K562 (cell line): ENCODE results near the gene TBP. TPM values are rescaled to one million over a fixed set of nuclear protein-coding genes. Genes with fewer than 3 reads are reported as not detected.

ENCODE experiments used
- CREB3 ChIP-seq: fragments of 450-650 bp; conservative IDR thresholded peaks from 2 replicates; pipeline ENCODE4 v1.6.1; 2016; ENCODE audit warnings: missing genetic modification characterization, low read depth, mild to moderate bottlenecking, missing compliant biosample characterization, moderate library complexity
- CSDE1 ChIP-seq, 2 experiments: fragments of 450-650 bp; IDR thresholded peaks; 2 replicates each; pipeline ENCODE4 v1.6.1; 2016; ENCODE audit warnings: mild to moderate bottlenecking in 1 of 2
- DDX20 ChIP-seq: fragments of 450-650 bp; IDR thresholded peaks from 2 replicates; pipeline ENCODE4 v1.6.1; 2016; ENCODE audit warnings: missing genetic modification characterization, low read depth, mild to moderate bottlenecking, missing compliant biosample characterization, moderate library complexity
- E2F8 ChIP-seq: fragments of 450-650 bp; IDR thresholded peaks from 2 replicates; pipeline ENCODE4 v1.7.1; 2018; ENCODE audit warnings: mild to moderate bottlenecking, low read depth; ENCODE audit not compliant: partially characterized antibody
- LARP7 ChIP-seq: fragments of 450-650 bp; IDR thresholded peaks from 2 replicates; pipeline ENCODE4 v1.6.1; 2016
- MAFF ChIP-seq: IDR thresholded peaks from 2 replicates; pipeline ENCODE4 v1.6.1; 2012; ENCODE audit warnings: low read length, improper control_type of control experiment
- MCM3 ChIP-seq: fragments of 450-650 bp; IDR thresholded peaks from 2 replicates; pipeline ENCODE4 v1.6.1; 2016
- POLR2A ChIP-seq: fragments of 450-650 bp; conservative IDR thresholded peaks from 2 replicates; pipeline ENCODE4 v1.6.1; 2016
- SRF ChIP-seq, 2 experiments: fragments of 250-450, 450-650 bp in 1 of 2; sonication (Bioruptor Pico) in 1 of 2; sonication (generic) in 1 of 2; formaldehyde crosslinking; IDR thresholded peaks; 2 replicates each; pipeline versions ENCODE4 v1.5.0 to v1.5.1; 2020 to 2022; ENCODE audit warnings: mild to moderate bottlenecking in 1 of 2, missing genetic modification reagents in 1 of 2
- TAL1 ChIP-seq: fragments of 450-650 bp; IDR thresholded peaks from 2 replicates; pipeline ENCODE4 v1.6.1; 2016; ENCODE audit warnings: mild to moderate bottlenecking
- XRCC3 ChIP-seq: fragments of 450-650 bp; IDR thresholded peaks from 2 replicates; pipeline ENCODE4 v1.6.1; 2017; ENCODE audit warnings: mild to moderate bottlenecking, moderate library complexity
- polyA plus RNA-seq, 8 experiments: library from polyadenylated mRNA; depleted of rRNA in 4 of 8; stranded (reverse) in 5 of 8; unstranded in 3 of 8; fragments of >200 nt; fragmentation: Nextera tagmentation in 2 of 8; fragmentation: Illumina TruSeq in 1 of 8; extraction: Ambion mirVana in 2 of 8; extraction: Trizol in 1 of 8; gene quantifications; 2 replicates each; pipeline versions ENCODE4 v1.2.1 to v1.2.3, GENCODE V29; 2011 to 2014; ENCODE audit warnings: inconsistent platforms in 1 of 8, missing spikeins in 1 of 8
- total RNA-seq, 7 experiments: library from RNA; depleted of rRNA in 6 of 7; stranded (reverse); fragments of >200 nt in 6 of 7; fragmentation: Illumina TruSeq in 2 of 7; extraction: Trizol in 2 of 7; gene quantifications; 2 replicates each; pipeline versions ENCODE4 v1.2.1 to v1.2.3, GENCODE V29; 2011 to 2021; ENCODE audit warnings: low replicate concordance in 1 of 7
- TF ChIP-seq, protein P1 (sequence below): fragments of 250-450 bp; sonication (Bioruptor Pico); IDR thresholded peaks from 2 replicates; pipeline ENCODE4 v1.8.0; 2022; ENCODE audit warnings: moderate library complexity, mild to moderate bottlenecking, inconsistent platforms
- TF ChIP-seq, protein P2 (sequence below): fragments of 250-450 bp; sonication (Bioruptor Pico); IDR thresholded peaks from 2 replicates; pipeline ENCODE4 v1.5.0; 2020; ENCODE audit warnings: mild to moderate bottlenecking, borderline replicate concordance
- TF ChIP-seq, protein P3 (sequence below): fragments of 250-450 bp; sonication (Bioruptor Pico); IDR thresholded peaks from 2 replicates; pipeline ENCODE4 v1.5.0; 2021
- TF ChIP-seq, protein P4 (sequence below): IDR thresholded peaks from 2 replicates; pipeline ENCODE4 v1.6.1; 2016; ENCODE audit warnings: missing genetic modification characterization, missing compliant biosample characterization
- TF ChIP-seq, protein P5 (sequence below): fragments of 450-650 bp; IDR thresholded peaks from 2 replicates; pipeline ENCODE4 v1.6.1; 2016; ENCODE audit warnings: borderline replicate concordance

The TBP gene
- total and polyA plus RNA-seq, 9 of the 15 experiments (the other 6 are each of a cell fraction or from before 2014, with no cell fraction given) = 28.5 to 86.1 (median 39.5) TPM

- TF ChIP-seq, protein P1, sequence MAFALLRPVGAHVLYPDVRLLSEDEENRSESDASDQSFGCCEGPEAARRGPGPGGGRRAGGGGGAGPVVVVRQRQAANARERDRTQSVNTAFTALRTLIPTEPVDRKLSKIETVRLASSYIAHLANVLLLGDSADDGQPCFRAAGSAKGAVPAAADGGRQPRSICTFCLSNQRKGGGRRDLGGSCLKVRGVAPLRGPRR (CRISPR knock-in tag) = no peak
- TF ChIP-seq E2F8 (no peak), SRF (CRISPR knock-in tag; IDR thresholded peaks at IDR 0.05) (no peak), MAFF (no peak), CREB3 (tag) (no peak), TAL1 (no peak), CSDE1 (IDR thresholded peaks at IDR 0.05) (no peak), DDX20 (no peak), XRCC3 (no peak), MCM3 (peak; percentile 63; the same call in 1 of the 2 replicates), LARP7 (peak; percentile 48; the same call in 1 of the 2 replicates), POLR2A (no peak)
- TF ChIP-seq, protein P2, sequence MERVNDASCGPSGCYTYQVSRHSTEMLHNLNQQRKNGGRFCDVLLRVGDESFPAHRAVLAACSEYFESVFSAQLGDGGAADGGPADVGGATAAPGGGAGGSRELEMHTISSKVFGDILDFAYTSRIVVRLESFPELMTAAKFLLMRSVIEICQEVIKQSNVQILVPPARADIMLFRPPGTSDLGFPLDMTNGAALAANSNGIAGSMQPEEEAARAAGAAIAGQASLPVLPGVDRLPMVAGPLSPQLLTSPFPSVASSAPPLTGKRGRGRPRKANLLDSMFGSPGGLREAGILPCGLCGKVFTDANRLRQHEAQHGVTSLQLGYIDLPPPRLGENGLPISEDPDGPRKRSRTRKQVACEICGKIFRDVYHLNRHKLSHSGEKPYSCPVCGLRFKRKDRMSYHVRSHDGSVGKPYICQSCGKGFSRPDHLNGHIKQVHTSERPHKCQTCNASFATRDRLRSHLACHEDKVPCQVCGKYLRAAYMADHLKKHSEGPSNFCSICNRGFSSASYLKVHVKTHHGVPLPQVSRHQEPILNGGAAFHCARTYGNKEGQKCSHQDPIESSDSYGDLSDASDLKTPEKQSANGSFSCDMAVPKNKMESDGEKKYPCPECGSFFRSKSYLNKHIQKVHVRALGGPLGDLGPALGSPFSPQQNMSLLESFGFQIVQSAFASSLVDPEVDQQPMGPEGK (CRISPR knock-in tag) = no peak
- TF ChIP-seq, protein P3, sequence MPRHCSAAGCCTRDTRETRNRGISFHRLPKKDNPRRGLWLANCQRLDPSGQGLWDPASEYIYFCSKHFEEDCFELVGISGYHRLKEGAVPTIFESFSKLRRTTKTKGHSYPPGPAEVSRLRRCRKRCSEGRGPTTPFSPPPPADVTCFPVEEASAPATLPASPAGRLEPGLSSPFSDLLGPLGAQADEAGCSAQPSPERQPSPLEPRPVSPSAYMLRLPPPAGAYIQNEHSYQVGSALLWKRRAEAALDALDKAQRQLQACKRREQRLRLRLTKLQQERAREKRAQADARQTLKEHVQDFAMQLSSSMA (CRISPR knock-in tag) = no peak
- TF ChIP-seq, protein P4, sequence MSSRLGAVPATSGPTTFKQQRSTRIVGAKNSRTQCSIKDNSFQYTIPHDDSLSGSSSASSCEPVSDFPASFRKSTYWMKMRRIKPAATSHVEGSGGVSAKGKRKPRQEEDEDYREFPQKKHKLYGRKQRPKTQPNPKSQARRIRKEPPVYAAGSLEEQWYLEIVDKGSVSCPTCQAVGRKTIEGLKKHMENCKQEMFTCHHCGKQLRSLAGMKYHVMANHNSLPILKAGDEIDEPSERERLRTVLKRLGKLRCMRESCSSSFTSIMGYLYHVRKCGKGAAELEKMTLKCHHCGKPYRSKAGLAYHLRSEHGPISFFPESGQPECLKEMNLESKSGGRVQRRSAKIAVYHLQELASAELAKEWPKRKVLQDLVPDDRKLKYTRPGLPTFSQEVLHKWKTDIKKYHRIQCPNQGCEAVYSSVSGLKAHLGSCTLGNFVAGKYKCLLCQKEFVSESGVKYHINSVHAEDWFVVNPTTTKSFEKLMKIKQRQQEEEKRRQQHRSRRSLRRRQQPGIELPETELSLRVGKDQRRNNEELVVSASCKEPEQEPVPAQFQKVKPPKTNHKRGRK (tag) = peak; percentile 80
- TF ChIP-seq, protein P5, sequence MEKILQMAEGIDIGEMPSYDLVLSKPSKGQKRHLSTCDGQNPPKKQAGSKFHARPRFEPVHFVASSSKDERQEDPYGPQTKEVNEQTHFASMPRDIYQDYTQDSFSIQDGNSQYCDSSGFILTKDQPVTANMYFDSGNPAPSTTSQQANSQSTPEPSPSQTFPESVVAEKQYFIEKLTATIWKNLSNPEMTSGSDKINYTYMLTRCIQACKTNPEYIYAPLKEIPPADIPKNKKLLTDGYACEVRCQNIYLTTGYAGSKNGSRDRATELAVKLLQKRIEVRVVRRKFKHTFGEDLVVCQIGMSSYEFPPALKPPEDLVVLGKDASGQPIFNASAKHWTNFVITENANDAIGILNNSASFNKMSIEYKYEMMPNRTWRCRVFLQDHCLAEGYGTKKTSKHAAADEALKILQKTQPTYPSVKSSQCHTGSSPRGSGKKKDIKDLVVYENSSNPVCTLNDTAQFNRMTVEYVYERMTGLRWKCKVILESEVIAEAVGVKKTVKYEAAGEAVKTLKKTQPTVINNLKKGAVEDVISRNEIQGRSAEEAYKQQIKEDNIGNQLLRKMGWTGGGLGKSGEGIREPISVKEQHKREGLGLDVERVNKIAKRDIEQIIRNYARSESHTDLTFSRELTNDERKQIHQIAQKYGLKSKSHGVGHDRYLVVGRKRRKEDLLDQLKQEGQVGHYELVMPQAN = 0 out of 2 replicates have a peak, but pooled peaks have one; percentile 26
Observed at GRCh38 chr6:170597278-170597677, 43.1 kb downstream of the TBP start (continued).
